Posterior cingulate gyrus (tissue), 11 donors: ENCODE results near the gene DGKE.
A peak's percentile ranks its signal among the peaks of the same experiment; 100 is the strongest.

Experiments used
- DNase-seq, 10 donors: peaks; one replicate each; pipeline versions ENCODE4 v3.0.0 to v3.0.0-alpha.2; 2020 to 2021; ENCODE audit warnings: mixed read lengths in 3 of 10
- intact Hi-C: fragments of 100-400 bp; cut with DNase I; formaldehyde crosslinking; loops from one replicate; pipeline ENCODE4 v1.15.1; 2023

DGKE gene

DNA sequence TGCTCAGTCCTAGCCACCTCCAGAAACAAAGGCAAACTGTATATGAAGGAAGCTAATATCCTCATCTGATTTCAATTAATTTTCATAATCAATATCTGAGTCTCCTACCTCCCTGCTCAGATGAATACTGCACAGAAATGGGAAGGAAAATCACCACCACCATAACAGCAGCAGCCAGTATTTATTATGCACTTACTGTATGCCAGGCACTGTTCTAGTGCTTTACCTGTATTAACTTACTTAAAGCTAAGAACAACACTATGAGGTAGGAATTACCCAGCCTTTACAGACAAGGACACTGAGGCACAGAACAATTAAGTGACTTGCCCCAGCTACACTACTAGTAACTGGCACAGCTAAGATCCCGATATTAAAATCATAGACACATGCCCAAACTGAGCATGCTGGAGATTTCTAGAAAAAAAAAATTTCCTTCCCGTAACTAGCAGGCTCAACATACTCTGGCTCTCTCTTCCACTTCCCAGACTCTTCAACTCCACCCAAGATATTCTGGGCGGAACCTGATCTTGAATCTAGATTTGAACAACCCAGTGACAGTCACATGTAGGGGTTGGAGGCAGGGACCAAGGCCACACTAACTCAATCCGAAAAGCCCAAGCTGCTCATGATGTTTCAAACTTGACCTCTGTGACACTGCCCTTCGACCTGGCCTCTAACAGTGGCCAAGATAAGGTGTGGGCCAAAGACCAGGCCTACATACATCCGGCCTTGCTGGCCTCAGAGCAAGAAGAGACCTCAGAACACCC is 76.0 kb downstream of the DGKE start:
- intact Hi-C loops = no loop called here

DNA sequence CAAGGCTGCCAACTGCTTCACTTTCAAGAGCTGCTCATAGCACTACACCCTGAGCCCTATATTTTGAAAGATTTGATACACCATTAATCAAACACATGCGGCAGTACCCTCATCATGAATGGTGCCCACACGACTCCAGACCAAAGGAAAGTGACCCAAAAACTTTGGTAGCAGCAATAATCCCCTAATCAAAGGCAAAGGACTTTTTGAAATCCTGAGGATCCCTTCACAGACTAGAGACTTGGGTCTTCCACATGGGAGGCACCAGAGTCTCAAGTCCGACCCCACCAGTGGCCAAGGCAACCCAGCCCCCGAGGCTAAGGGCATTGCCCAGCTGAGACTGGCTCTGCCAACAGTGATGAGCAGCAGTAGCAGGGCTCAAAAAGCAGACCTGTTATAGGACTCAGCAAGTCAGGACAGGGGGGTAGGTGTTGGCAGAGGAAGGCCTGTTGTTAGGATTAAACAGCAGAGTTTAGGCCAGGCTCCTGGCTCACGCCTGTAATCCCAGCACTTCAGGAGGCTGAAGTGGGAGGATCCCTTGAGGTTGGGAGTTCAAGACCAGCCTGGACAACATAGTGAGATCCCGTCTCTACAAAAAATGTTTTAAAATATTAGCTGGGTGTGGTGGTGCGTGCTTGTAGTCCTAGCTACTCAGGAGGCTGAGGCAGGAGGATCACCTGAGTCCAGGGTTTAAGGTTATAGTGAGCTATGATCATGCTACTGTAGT is 76.7 kb downstream of the DGKE start:
- DNase-seq = peak in 1 of 10 donors; percentile 59
- intact Hi-C loops = no loop called here

More for the DNA sequence above, 76.0 kb downstream of the DGKE start:
- DNase-seq = peak in 1 of 10 donors; percentile 42

DNA sequence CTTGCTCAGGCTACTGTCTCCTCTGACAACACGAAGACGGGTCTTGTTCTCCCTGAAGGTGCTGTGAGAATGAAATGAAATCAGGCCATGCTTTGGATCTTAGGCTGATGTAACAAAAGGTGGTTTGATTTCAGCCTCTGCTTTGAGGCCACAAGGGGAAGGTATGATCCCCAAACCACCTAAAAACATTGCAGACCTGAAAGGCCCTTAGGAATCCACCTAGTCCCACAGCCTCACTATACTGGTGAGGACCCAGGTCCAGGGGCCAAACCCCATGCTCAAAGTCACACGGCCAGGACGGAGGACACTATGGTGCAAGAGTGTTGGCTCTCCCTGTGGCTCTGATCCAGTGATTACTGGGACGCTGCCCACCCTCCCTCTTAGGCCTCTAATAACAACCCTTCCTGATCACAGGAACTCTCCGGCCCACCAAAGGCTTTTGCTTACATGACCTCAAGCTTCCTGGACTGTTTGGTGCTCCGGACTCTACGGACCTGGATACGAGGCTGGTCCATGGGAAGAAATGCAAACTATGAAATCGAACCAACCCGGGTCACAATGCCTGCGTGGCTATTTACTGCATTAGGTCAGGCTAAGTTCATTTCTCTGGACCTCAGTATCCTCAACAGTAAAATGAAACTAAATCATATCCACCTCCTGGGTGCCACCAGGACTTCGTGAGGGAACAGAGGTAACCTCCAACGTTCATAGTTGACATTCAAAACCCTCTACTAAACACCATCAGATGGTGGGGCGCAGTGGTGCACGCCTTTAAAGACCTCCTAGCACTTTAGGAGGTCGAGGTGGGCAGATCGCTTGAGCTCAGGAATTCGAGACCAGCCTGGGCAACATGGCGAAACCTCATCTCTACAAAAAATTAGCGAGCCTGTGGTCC is 78.4 kb downstream of the DGKE start:
- intact Hi-C loops = no loop called here
- peak in 1 of 10 donors; percentile 46 for DNase-seq

DNA sequence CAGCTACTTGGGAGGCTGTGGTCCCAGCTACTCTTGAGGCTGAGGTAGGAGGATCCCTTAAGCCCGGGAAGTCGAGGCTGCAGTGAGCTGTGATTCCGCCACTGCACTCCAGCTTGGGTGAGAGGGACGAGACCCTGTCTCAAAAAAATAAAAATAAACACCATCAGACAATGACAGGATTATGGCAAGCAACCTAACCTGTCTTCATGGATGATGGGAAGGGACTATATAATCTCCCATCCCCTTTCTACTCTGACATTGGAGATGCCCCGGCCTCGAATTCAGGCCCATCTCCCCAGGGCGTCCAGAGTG is 79.0 kb downstream of the DGKE start:
- intact Hi-C loops = no loop called here
- DNase-seq = peak in 1 of 10 donors; percentile 20

DNA sequence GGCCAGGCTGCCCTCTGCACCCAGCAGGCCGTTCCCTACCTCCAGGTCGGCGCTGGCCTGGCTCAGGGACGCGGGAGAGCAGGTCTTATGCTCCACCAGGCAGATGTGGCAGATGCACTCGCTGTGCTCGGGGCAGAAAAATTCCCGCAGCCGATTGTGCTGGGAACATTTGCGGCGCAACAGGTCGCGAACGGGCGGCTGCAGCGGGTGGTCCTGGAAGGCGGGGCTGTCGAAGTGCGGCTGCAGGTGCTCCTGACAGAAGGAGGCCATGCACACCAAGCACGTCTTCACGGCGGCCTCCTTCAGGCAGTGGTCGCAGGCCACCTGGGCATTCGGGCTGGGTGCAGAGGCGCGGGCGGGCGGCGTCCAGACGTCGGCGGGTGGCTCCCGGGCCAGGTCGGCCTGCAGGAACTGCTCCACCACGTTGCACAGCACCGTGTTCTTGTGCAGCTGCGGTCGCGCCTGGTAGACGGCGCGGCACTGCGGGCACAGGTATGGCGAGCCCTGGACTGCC is 79.5 kb downstream of the DGKE start:
- intact Hi-C loops = no loop called here
- DNase-seq = peak in 5 of 10 donors; percentile 10 to 85 (median 81)

DNA sequence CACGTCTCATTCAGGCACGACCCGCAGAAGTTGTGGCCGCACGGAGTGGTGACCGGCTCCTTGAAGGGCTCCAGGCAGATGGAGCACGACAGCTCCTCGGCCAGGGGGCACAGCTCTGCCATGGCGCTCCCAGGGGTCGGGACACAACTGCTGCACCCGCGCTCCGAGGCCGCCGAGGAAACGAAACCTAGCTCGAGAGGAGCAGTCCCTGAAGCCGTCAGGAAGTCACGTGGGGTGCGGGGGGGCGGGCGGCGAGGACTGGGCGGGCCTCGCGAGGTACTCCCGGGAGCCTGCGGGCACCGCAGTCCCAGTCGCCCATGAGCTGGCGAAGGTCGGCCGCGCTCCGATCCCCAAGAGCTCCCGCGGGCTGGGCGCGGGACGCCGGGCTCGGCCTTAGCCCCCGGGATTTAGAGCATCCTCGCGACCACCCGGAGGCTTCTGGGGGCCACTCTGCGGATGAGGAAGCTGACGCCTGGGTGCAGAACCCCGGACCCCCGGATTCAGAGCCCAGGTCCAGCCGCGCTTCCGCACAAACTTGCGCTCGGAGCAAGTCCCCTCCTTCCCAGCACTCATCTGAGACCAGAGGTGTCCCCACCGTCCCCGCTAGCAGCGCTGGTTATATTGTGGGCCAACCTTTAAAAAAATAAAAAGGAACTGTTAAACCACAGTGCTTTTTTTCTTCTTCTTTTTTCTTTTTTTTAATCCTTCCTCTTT is 80.1 kb downstream of the DGKE start, which contains the start of gene TRIM25:
TSS of gene TRIM25 (minus strand) at position 183 of the 714 bp plus-strand sequence. CDS start at position 122, 61 bp downstream.
- DNase-seq = peak; percentile 63 to 95 (median 80)
- intact Hi-C loops = no loop called here

DNA sequence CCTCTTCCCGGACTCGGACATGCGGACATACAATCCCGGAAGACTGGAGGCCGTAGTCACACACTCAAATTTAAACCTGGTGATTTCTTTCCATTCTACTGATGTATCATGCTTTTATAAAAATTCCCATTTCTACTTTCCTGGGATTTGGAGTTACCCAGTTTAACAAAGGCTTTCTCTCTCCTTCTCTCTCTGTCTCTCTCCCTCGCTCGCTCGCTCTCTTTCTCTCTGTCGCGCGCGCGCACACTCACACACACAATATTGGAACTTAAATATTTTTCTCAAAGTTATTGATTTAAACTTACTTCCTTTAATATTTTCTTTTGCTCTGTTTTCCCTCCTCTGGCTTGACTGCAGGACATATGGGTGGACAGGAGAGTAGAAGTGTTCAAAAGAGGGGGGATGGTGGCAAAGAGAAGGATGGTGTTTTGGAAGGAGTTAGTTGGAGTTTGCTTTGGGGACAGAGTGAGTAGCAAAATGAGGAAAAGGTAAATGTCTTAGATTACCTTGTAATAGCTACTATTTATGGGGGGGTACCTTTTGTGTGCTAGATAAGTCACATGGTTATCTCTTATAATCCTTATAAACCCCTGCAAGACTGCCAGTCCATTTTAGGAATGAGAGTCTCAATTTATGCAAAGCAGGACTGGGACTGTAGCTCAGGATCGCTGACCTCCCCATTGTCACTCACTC is 80.8 kb downstream of the DGKE start:
- intact Hi-C loops = no loop called here
- DNase-seq = no peak

DNA sequence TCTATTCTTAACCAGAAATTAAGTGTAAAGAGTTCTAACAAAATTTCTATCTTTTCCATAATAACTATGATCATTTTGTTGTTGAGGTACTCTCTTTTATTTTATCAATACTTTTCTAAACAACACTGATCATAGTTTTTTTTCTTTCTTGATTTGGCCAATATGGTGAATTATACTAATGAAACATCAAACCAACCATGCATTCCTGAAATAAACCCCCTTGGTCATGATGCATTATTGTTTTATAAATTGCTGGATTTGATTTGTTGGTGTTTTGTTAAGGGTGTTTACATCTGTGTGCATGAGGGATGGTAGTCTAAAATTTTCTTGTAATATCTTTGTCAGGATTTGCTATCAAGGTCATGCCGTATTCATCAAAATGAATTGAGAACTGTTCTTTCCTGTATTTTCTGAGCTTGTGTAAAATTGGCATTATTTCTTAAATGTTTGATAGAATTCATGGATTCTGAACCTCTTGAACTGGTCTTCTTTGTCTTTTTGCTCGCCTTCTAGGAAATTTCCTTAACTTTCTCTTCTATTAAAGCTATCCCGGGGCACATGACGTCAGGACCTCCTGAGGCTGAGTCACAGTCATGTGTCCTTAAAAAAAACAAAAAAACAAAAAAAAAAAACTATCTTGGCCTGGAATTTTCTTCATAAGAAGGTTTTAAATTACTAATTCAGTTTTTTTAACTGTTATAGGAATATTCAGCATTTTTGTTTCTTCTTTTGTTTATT is 83.8 kb downstream of the DGKE start:
- intact Hi-C loops = no loop called here
- no peak for DNase-seq

DNA sequence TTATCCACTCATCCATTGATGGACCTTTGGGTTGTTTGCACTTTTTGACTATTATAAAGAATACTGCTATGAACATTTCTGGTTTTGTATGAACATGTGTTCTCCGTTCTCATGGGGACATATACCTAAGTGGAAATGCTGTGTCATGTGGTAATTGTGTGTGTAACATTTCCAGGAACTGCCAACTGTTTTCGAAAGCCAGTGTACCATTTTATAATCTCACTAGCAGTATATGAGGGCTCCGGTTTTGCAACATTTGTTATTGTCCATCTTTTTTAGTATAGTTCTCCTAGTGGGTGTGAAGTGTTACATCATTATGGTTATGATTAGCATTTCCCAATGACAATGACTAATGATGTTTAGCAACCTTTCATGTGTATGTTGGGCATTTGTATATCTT is 85.0 kb downstream of the DGKE start:
- intact Hi-C loops = no loop called here
- DNase-seq = no peak
